Liver (tissue), 9 donors: Measurements from ENCODE around the gene CABP4. TPM values are rescaled to one million over a fixed set of nuclear protein-coding genes. Genes with fewer than 3 reads are reported as not detected.

Source experiments
- DNase-seq: peaks from one replicate; pipeline ENCODE4 v3.0.0-alpha.2; 2017; ENCODE audit warnings: low spot score
- H3K27ac ChIP-seq, 2 donors: one replicate each; pipeline ENCODE4 v1.7.0; 2013; ENCODE audit warnings: inconsistent platforms in 2 of 2, low read length in 2 of 2, control low read depth in 1 of 2, low read depth in 1 of 2, mild to moderate bottlenecking in 1 of 2
- H3K27me3 ChIP-seq, 4 donors: one replicate each; pipeline versions ENCODE4 v1.6.1 to v1.7.0; 2013; ENCODE audit warnings: low read length in 3 of 4, inconsistent platforms in 1 of 4, mild to moderate bottlenecking in 1 of 4, moderate library complexity in 1 of 4; ENCODE audit not compliant: control insufficient read depth in 4 of 4, insufficient read depth in 4 of 4
- H3K36me3 ChIP-seq, 4 donors: one replicate each; pipeline versions ENCODE4 v1.6.1 to v1.7.0; 2013; ENCODE audit warnings: low read length in 3 of 4, mild to moderate bottlenecking in 3 of 4, low read depth in 1 of 4, moderate library complexity in 1 of 4; ENCODE audit not compliant: control insufficient read depth in 4 of 4, insufficient read depth in 3 of 4
- H3K4me1 ChIP-seq, 4 donors: one replicate each; pipeline versions ENCODE4 v1.6.1 to v1.7.0; 2013; ENCODE audit warnings: low read length in 3 of 4, mild to moderate bottlenecking in 3 of 4, moderate library complexity in 1 of 4; ENCODE audit not compliant: control insufficient read depth in 4 of 4, insufficient read depth in 4 of 4
- H3K4me3 ChIP-seq, 3 donors: one replicate each; pipeline versions ENCODE4 v1.6.1 to v1.7.0; 2013; ENCODE audit warnings: low read length in 3 of 3, control low read depth in 1 of 3, low read depth in 1 of 3, mild to moderate bottlenecking in 1 of 3
- H3K9ac ChIP-seq, 2 donors: one replicate each; pipeline ENCODE4 v1.7.0; 2013; ENCODE audit warnings: low read length in 2 of 2, mild to moderate bottlenecking in 2 of 2, moderate library complexity in 2 of 2, control low read depth in 1 of 2, low read depth in 1 of 2
- H3K9me3 ChIP-seq, 4 donors: one replicate each; pipeline versions ENCODE4 v1.6.1 to v1.7.0; 2013; ENCODE audit warnings: low read length in 3 of 4; ENCODE audit not compliant: control insufficient read depth in 4 of 4
- EGR1 ChIP-seq, 2 donors: IDR thresholded peaks; 2 replicates each; pipeline ENCODE4 v1.6.1; 2016 to 2018; ENCODE audit warnings: antibody characterized with exemption in 2 of 2, low read depth in 2 of 2
- FOXA1 ChIP-seq: IDR thresholded peaks from 2 replicates; pipeline ENCODE4 v1.6.1; 2016; ENCODE audit warnings: antibody characterized with exemption
- FOXA2 ChIP-seq: IDR thresholded peaks from 2 replicates; pipeline ENCODE4 v1.6.1; 2016; ENCODE audit warnings: antibody characterized with exemption
- GABPA ChIP-seq, 2 donors: IDR thresholded peaks in 1 of 2; conservative IDR thresholded peaks in 1 of 2; 2 replicates each; pipeline ENCODE4 v1.6.1; 2016; ENCODE audit warnings: antibody characterized with exemption in 2 of 2, mild to moderate bottlenecking in 1 of 2, moderate library complexity in 1 of 2
- HNF4A ChIP-seq, 2 donors: conservative IDR thresholded peaks; 2 replicates each; pipeline ENCODE4 v1.6.1; 2016; ENCODE audit warnings: antibody characterized with exemption in 2 of 2, mild to moderate bottlenecking in 2 of 2
- NR2F2 ChIP-seq: IDR thresholded peaks from 2 replicates; pipeline ENCODE4 v1.6.1; 2016; ENCODE audit warnings: antibody characterized with exemption
- RAD21 ChIP-seq, 2 donors: IDR thresholded peaks; 2 replicates each; pipeline ENCODE4 v1.6.1; 2016; ENCODE audit warnings: antibody characterized with exemption in 2 of 2, mild to moderate bottlenecking in 2 of 2
- RXRA ChIP-seq, 2 donors: IDR thresholded peaks; 2 replicates each; pipeline ENCODE4 v1.6.1; 2017 to 2018; ENCODE audit warnings: antibody characterized with exemption in 2 of 2, mild to moderate bottlenecking in 1 of 2
- SP1 ChIP-seq: IDR thresholded peaks from 2 replicates; pipeline ENCODE4 v1.6.1; 2018; ENCODE audit warnings: antibody characterized with exemption, mild to moderate bottlenecking
- TAF1 ChIP-seq: conservative IDR thresholded peaks from 2 replicates; pipeline ENCODE4 v1.6.1; 2016; ENCODE audit warnings: antibody characterized with exemption, mild to moderate bottlenecking
- YY1 ChIP-seq: IDR thresholded peaks from 2 replicates; pipeline ENCODE4 v1.6.1; 2016; ENCODE audit warnings: antibody characterized with exemption, mild to moderate bottlenecking
- WGBS: extraction: QIAGEN DNeasy Blood & Tissue Kit; methylation state at CpG from one replicate; pipeline ENCODE4 v1.1.7; 2013; 5-methylcytosine and 5-hydroxymethylcytosine counted together
- polyA plus RNA-seq, 2 donors: library from polyadenylated mRNA; stranded (reverse) in 1 of 2; unstranded in 1 of 2; fragments of 200-250 nt in 1 of 2; fragments of >200 nt in 1 of 2; fragmentation: Nextera tagmentation in 1 of 2; extraction: Ambion mirVana in 1 of 2; gene quantifications; one replicate each; pipeline versions ENCODE4 v1.2.1 to v1.2.3, GENCODE V29; 2013 to 2015
- total RNA-seq, 2 donors: library from RNA; depleted of rRNA; stranded (reverse); fragments of >200 nt; gene quantifications; one replicate each; pipeline ENCODE4 v1.2.3, GENCODE V29; 2014
- TF ChIP-seq, protein P1 (sequence below): IDR thresholded peaks from 2 replicates; pipeline ENCODE4 v1.6.1; 2016; ENCODE audit warnings: antibody characterized with exemption
- TF ChIP-seq, protein P2 (sequence below): IDR thresholded peaks from 2 replicates; pipeline ENCODE4 v1.6.1; 2016; ENCODE audit warnings: antibody characterized with exemption
- TF ChIP-seq, protein P3 (sequence below): IDR thresholded peaks from 2 replicates; pipeline ENCODE4 v1.6.1; 2016; ENCODE audit warnings: antibody characterized with exemption, mild to moderate bottlenecking
- TF ChIP-seq, protein P4 (sequence below): fragments of 150-350 bp; IDR thresholded peaks from 2 replicates; pipeline ENCODE4 v1.5.1; 2017; ENCODE audit warnings: improper control_type of control experiment, low read depth, low read length; ENCODE audit not compliant: missing input control
- TF ChIP-seq, protein P5 (sequence below): IDR thresholded peaks from 2 replicates; pipeline ENCODE4 v1.6.1; 2016; ENCODE audit warnings: antibody characterized with exemption
- donor health status: healthy.
- donor health status: healthy.
- donor health status: healthy.
- donor health status: healthy.
- donor health status: healthy.

The CABP4 gene
- total and polyA plus RNA-seq, 4 donors = 0.85 to 2.9 (median 1.6) TPM

DNA sequence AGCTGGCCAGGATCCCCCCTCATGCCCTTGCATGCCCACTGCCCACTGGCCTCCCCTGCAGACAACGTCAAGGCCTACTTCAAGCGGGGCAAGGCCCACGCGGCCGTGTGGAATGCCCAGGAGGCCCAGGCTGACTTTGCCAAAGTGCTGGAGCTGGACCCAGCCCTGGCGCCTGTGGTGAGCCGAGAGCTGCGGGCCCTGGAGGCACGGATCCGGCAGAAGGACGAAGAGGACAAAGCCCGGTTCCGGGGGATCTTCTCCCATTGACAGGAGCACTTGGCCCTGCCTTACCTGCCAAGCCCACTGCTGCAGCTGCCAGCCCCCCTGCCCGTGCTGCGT lies 35.5 kb downstream of the CABP4 start:
- no peak for TF ChIP-seq GABPA (IDR thresholded peaks at IDR 0.05 in 1 of 2, conservative IDR thresholded peaks at IDR 0.05 in 1 of 2)
- TF ChIP-seq FOXA1 = no peak
- no peak for TF ChIP-seq EGR1 (IDR thresholded peaks at IDR 0.05; ENCODE audit: low read depth in 2 of 2)
- TF ChIP-seq, protein P1, sequence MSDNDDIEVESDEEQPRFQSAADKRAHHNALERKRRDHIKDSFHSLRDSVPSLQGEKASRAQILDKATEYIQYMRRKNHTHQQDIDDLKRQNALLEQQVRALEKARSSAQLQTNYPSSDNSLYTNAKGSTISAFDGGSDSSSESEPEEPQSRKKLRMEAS = no peak
- no peak for TF ChIP-seq NR2F2
- TF ChIP-seq, protein P2, sequence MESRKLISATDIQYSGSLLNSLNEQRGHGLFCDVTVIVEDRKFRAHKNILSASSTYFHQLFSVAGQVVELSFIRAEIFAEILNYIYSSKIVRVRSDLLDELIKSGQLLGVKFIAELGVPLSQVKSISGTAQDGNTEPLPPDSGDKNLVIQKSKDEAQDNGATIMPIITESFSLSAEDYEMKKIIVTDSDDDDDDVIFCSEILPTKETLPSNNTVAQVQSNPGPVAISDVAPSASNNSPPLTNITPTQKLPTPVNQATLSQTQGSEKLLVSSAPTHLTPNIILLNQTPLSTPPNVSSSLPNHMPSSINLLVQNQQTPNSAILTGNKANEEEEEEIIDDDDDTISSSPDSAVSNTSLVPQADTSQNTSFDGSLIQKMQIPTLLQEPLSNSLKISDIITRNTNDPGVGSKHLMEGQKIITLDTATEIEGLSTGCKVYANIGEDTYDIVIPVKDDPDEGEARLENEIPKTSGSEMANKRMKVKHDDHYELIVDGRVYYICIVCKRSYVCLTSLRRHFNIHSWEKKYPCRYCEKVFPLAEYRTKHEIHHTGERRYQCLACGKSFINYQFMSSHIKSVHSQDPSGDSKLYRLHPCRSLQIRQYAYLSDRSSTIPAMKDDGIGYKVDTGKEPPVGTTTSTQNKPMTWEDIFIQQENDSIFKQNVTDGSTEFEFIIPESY = no peak
- TF ChIP-seq HNF4A (conservative IDR thresholded peaks at IDR 0.05) = no peak
- TF ChIP-seq, protein P3, sequence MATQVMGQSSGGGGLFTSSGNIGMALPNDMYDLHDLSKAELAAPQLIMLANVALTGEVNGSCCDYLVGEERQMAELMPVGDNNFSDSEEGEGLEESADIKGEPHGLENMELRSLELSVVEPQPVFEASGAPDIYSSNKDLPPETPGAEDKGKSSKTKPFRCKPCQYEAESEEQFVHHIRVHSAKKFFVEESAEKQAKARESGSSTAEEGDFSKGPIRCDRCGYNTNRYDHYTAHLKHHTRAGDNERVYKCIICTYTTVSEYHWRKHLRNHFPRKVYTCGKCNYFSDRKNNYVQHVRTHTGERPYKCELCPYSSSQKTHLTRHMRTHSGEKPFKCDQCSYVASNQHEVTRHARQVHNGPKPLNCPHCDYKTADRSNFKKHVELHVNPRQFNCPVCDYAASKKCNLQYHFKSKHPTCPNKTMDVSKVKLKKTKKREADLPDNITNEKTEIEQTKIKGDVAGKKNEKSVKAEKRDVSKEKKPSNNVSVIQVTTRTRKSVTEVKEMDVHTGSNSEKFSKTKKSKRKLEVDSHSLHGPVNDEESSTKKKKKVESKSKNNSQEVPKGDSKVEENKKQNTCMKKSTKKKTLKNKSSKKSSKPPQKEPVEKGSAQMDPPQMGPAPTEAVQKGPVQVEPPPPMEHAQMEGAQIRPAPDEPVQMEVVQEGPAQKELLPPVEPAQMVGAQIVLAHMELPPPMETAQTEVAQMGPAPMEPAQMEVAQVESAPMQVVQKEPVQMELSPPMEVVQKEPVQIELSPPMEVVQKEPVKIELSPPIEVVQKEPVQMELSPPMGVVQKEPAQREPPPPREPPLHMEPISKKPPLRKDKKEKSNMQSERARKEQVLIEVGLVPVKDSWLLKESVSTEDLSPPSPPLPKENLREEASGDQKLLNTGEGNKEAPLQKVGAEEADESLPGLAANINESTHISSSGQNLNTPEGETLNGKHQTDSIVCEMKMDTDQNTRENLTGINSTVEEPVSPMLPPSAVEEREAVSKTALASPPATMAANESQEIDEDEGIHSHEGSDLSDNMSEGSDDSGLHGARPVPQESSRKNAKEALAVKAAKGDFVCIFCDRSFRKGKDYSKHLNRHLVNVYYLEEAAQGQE = no peak
- TF ChIP-seq, protein P4, sequence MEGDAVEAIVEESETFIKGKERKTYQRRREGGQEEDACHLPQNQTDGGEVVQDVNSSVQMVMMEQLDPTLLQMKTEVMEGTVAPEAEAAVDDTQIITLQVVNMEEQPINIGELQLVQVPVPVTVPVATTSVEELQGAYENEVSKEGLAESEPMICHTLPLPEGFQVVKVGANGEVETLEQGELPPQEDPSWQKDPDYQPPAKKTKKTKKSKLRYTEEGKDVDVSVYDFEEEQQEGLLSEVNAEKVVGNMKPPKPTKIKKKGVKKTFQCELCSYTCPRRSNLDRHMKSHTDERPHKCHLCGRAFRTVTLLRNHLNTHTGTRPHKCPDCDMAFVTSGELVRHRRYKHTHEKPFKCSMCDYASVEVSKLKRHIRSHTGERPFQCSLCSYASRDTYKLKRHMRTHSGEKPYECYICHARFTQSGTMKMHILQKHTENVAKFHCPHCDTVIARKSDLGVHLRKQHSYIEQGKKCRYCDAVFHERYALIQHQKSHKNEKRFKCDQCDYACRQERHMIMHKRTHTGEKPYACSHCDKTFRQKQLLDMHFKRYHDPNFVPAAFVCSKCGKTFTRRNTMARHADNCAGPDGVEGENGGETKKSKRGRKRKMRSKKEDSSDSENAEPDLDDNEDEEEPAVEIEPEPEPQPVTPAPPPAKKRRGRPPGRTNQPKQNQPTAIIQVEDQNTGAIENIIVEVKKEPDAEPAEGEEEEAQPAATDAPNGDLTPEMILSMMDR = no peak
- TF ChIP-seq FOXA2 = no peak
- no peak for TF ChIP-seq RXRA (IDR thresholded peaks at IDR 0.05)
- Histone ChIP-seq H3K9ac (no peak overlapping the region), H3K27me3 (no peaks in the 10 kb centered on the region), H3K27ac (no peak overlapping the region), H3K4me1 (peaks cover 0 to 5% (median 3%) of the 10 kb centered on the region in 4 donors), H3K9me3 (no peaks in the 10 kb centered on the region), H3K36me3 (peaks cover 4 to 50% (median 18%) of the 10 kb centered on the region in 4 donors), H3K4me3 (no peak overlapping the region)
- DNase-seq = no peak
- 93% methylated on average over 15 of the region's 15 CpGs for WGBS

DNA sequence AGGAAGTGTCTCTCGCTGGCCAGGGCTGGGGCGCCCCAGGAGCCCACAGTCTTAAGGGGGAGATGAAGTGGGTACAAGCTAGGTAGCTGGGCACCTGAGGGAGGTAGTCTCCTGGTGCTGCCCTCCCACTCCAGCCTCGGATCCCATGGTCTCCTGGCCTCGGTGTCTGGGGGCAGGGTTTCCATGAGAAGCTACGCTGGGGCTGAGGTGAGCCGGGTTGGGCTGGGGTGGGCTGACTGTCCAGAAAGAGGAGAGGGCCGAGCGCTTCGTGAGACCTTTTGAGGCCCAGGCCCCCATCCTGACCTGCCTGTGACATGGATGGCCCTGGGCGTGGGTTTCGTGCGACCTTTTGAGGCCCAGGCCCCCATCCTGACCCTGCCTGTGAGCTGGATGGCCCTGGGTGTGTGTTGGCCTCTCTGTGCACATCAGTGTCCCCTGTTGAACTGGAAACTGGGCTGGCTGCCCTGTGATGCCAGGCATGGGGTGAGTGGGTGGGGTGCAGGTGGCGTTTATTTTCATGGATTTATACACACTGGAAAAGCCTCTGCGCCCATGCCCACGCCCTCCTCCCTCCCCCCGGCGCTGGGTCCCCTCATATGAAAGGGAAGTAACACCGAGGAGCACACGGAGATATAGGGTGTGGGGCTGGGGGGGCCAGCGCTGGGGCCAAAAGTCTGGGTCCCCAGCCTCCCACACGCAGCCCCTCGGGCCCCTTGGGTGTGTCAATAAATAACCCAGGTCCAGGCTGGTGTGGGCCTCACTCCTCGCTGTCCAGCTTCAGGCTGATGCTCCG lies 36.3 kb downstream of the CABP4 start:
- no peak for DNase-seq
- H3K27me3 ChIP-seq = no peaks in the 10 kb centered on the region
- no peak overlapping the region for H3K27ac ChIP-seq
- H3K4me1 ChIP-seq = peaks cover 0 to 4% (median 0%) of the 10 kb centered on the region in 4 donors
- no peak overlapping the region for H3K4me3 ChIP-seq
- H3K36me3 ChIP-seq = peaks cover 4 to 51% (median 18%) of the 10 kb centered on the region in 4 donors
- H3K9me3 ChIP-seq = no peaks in the 10 kb centered on the region
- no peak overlapping the region for H3K9ac ChIP-seq
- 89% methylated on average over 24 of the region's 24 CpGs for WGBS
- TF ChIP-seq, protein P3 = no peak
- TF ChIP-seq NR2F2 (no peak), YY1 (no peak), SP1 (no peak), RAD21 (IDR thresholded peaks at IDR 0.05) (no peak), RXRA (IDR thresholded peaks at IDR 0.05) (no peak), TAF1 (no peak)
- TF ChIP-seq, protein P1 = no peak
- TF ChIP-seq, protein P2 = no peak
- TF ChIP-seq, protein P5, sequence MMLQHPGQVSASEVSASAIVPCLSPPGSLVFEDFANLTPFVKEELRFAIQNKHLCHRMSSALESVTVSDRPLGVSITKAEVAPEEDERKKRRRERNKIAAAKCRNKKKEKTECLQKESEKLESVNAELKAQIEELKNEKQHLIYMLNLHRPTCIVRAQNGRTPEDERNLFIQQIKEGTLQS = no peak
